Esophagus squamous epithelium (tissue), 4 donors: Measurements from ENCODE around the gene HIBADH.

Experiments used
- CTCF ChIP-seq, 6 experiments: fragments of 450-650 bp in 4 of 6; fragments of 200-600 bp in 2 of 6; sonication (generic) in 2 of 6; IDR thresholded peaks; one replicate each; pipeline ENCODE4 v1.5.1; 2016 to 2019; ENCODE audit warnings: antibody characterized with exemption in 6 of 6, mild to moderate bottlenecking in 4 of 6, moderate library complexity in 4 of 6
- POLR2A ChIP-seq, 4 donors: fragments of 450-650 bp; IDR thresholded peaks; one replicate each; pipeline ENCODE4 v1.6.1; 2017; ENCODE audit warnings: antibody characterized with exemption in 4 of 4, mild to moderate bottlenecking in 4 of 4, moderate library complexity in 3 of 4

GRCh38 chr7:27567266-27567665 is 95.4 kb downstream of the HIBADH start:
- TF ChIP-seq CTCF (IDR thresholded peaks at IDR 0.05) (no peak), POLR2A (IDR thresholded peaks at IDR 0.05) (no peak)
